Mesothelial cell of epicardium (in vitro differentiated cells): ENCODE results near the gene RGL4. TPM values are rescaled to one million over a fixed set of nuclear protein-coding genes. Genes with fewer than 3 reads are reported as not detected.

Experiments
- DNase-seq, 2 experiments: peaks; one replicate each; pipeline ENCODE4 v3.0.0; 2021; ENCODE audit warnings: low spot score in 2 of 2; ENCODE audit not compliant: unreplicated experiment in 2 of 2
- H3K27ac Mint-ChIP-seq: 2 replicates; pipeline ENCODE4 v1.8.0; 2021; ENCODE audit warnings: mixed read lengths
- H3K27me3 Mint-ChIP-seq: 2 replicates; pipeline ENCODE4 v1.8.0; 2021; ENCODE audit warnings: low read depth, mixed read lengths
- H3K36me3 Mint-ChIP-seq: 2 replicates; pipeline ENCODE4 v1.8.0; 2021; ENCODE audit warnings: mixed read lengths
- H3K4me1 Mint-ChIP-seq: 2 replicates; pipeline ENCODE4 v1.8.0; 2021; ENCODE audit warnings: mixed read lengths
- H3K4me3 Mint-ChIP-seq: 2 replicates; pipeline ENCODE4 v1.8.0; 2021; ENCODE audit warnings: mild to moderate bottlenecking, moderate library complexity, mixed read lengths
- H3K9me3 Mint-ChIP-seq: 2 replicates; pipeline ENCODE4 v1.8.0; 2021; ENCODE audit warnings: mixed read lengths
- CTCF ChIP-seq: fragments of 200-600 bp; sonication (generic); IDR thresholded peaks from one replicate; pipeline ENCODE4 v1.5.0; 2021; ENCODE audit warnings: antibody characterized with exemption; ENCODE audit not compliant: unreplicated experiment
- total RNA-seq: library from RNA; stranded (reverse); gene quantifications from 3 replicates; pipeline ENCODE4 v1.2.1, GENCODE V29; 2021

The RGL4 gene
- total RNA-seq, 1 donor from 2014 or later: not detected

GRCh38 chr22:23698673-23699235, 7.9 kb downstream of the RGL4 start:
- no peak for DNase-seq
- Mint-ChIP-seq H3K36me3 (peaks cover 23% of the 10 kb centered on the region), H3K27ac (no peak overlapping the region), H3K9me3 (no peaks in the 10 kb centered on the region), H3K4me3 (no peak overlapping the region), H3K4me1 (no peaks in the 10 kb centered on the region), H3K27me3 (no peaks in the 10 kb centered on the region)
- no peak for TF ChIP-seq CTCF

- no peak for DNase-seq
Measured at GRCh38 chr22:23700706-23701105, 9.9 kb downstream of the RGL4 start.

GRCh38 chr22:23704062-23704461, 13.2 kb downstream of the RGL4 start:
- H3K27me3 Mint-ChIP-seq: no peaks in the 10 kb centered on the region
- H3K36me3 Mint-ChIP-seq: peaks cover 57% of the 10 kb centered on the region
- H3K9me3 Mint-ChIP-seq: no peaks in the 10 kb centered on the region
- no peak for TF ChIP-seq CTCF
- no peak for DNase-seq
- H3K27ac Mint-ChIP-seq: no peak overlapping the region
- H3K4me3 Mint-ChIP-seq: no peak overlapping the region
- no peaks in the 10 kb centered on the region for H3K4me1 Mint-ChIP-seq

More at GRCh38 chr22:23700706-23701105, 9.9 kb downstream of the RGL4 start:
- Mint-ChIP-seq H3K9me3 (no peaks in the 10 kb centered on the region), H3K27me3 (no peaks in the 10 kb centered on the region), H3K4me1 (no peaks in the 10 kb centered on the region), H3K4me3 (no peak overlapping the region), H3K36me3 (peaks cover 34% of the 10 kb centered on the region), H3K27ac (no peak overlapping the region)
- TF ChIP-seq CTCF: no peak

GRCh38 chr22:23704829-23705228, 14.0 kb downstream of the RGL4 start:
- H3K27ac Mint-ChIP-seq: no peak overlapping the region
- DNase-seq: no peak
- TF ChIP-seq CTCF: no peak
- H3K4me1 Mint-ChIP-seq: no peaks in the 10 kb centered on the region
- H3K27me3 Mint-ChIP-seq: no peaks in the 10 kb centered on the region
- H3K9me3 Mint-ChIP-seq: no peaks in the 10 kb centered on the region
- H3K36me3 Mint-ChIP-seq: peaks cover 59% of the 10 kb centered on the region
- H3K4me3 Mint-ChIP-seq: no peak overlapping the region

GRCh38 chr22:23705358-23705757, 14.5 kb downstream of the RGL4 start:
- H3K27ac Mint-ChIP-seq: no peak overlapping the region
- H3K4me3 Mint-ChIP-seq: no peak overlapping the region
- H3K4me1 Mint-ChIP-seq: no peaks in the 10 kb centered on the region
- no peaks in the 10 kb centered on the region for H3K9me3 Mint-ChIP-seq
- no peak for DNase-seq
- peaks cover 59% of the 10 kb centered on the region for H3K36me3 Mint-ChIP-seq
- H3K27me3 Mint-ChIP-seq: no peaks in the 10 kb centered on the region
- TF ChIP-seq CTCF: no peak

GRCh38 chr22:23708270-23708669, 17.5 kb downstream of the RGL4 start:
- Mint-ChIP-seq H3K9me3 (no peaks in the 10 kb centered on the region), H3K27me3 (no peaks in the 10 kb centered on the region), H3K36me3 (peaks cover 60% of the 10 kb centered on the region), H3K4me3 (no peak overlapping the region), H3K4me1 (no peaks in the 10 kb centered on the region), H3K27ac (no peak overlapping the region)
- DNase-seq: no peak
- TF ChIP-seq CTCF: no peak
